ENCODE measurements around the gene ZNF124. TPM values are rescaled to one million over a fixed set of nuclear protein-coding genes. Genes with fewer than 3 reads are reported as not detected.
"Not testable (repeated sequence)": the region's sequence is repeated elsewhere in the genome, so short reads cannot be mapped to it uniquely, and the experiment has no call there.

The ZNF124 gene
- polyA plus RNA-seq, 1 of the 3 experiments (the other 2 are of a cell fraction) = 2.7 TPM

- H3K79me2 ChIP-seq (ENCODE audit: insufficient read depth); H3K9ac ChIP-seq; DNase-seq; H3K9me3 ChIP-seq; H4K20me1 ChIP-seq (ENCODE audit: insufficient read depth); POLR2A ChIA-PET; H3K27me3 ChIP-seq (ENCODE audit: insufficient read depth); H3K4me1 ChIP-seq (ENCODE audit: control insufficient read depth in 1 of 2, insufficient read depth in 2 of 2, low read depth in 1 of 2, low read length in 1 of 2); H3K36me3 ChIP-seq (replicated peaks in 1 of 2; ENCODE audit: control insufficient read depth in 1 of 2, insufficient read depth in 2 of 2, low read length in 1 of 2); CTCF ChIA-PET; H3K9me2 ChIP-seq; H3K4me3 ChIP-seq (ENCODE audit: low read depth in 2 of 2, low read length in 1 of 2); H2AFZ ChIP-seq (ENCODE audit: low read depth); H3F3A ChIP-seq (replicated peaks; ENCODE audit: insufficient read depth); H3K27ac ChIP-seq (ENCODE audit: low read depth in 2 of 2, low read length in 1 of 2); H3K4me2 ChIP-seq: not testable (repeated sequence)
- no CpG with 5 or more reads among the region's 46 CpGs for WGBS (ENCODE audit: low lambda C conversion rate)
Observed at GRCh38 chr1:247126601-247127000, 45.2 kb downstream of the ZNF124 start.

DNA sequence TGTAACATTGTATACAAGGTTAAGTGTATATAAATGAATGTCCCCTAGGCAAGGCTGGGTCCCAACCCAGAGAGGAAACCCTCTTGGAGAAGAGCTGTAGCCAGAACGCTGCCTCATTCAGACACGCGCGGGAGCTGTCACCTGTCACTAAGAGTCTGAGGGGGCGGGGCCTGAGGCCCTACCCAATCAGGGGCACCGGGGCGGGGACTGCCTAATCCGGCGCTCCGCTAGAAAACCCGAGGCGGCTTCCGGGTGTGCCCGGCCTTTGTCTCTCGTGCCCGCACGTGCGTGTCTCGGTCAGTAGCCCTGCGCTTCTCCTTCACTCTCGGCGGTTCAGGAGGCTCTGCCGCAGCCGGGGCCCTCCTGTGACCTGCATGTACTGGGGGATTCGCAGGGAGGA, 45.7 kb downstream of the ZNF124 start:
- POLR2A ChIA-PET; H3K27ac ChIP-seq (ENCODE audit: low read depth in 2 of 2, low read length in 1 of 2); H2AFZ ChIP-seq (ENCODE audit: low read depth); H3K36me3 ChIP-seq (replicated peaks in 1 of 2; ENCODE audit: control insufficient read depth in 1 of 2, insufficient read depth in 2 of 2, low read length in 1 of 2); H3K9me2 ChIP-seq; DNase-seq; H3F3A ChIP-seq (replicated peaks; ENCODE audit: insufficient read depth); H3K9ac ChIP-seq; H3K4me3 ChIP-seq (ENCODE audit: low read depth in 2 of 2, low read length in 1 of 2); H3K4me2 ChIP-seq; H3K9me3 ChIP-seq; H4K20me1 ChIP-seq (ENCODE audit: insufficient read depth); H3K4me1 ChIP-seq (ENCODE audit: control insufficient read depth in 1 of 2, insufficient read depth in 2 of 2, low read depth in 1 of 2, low read length in 1 of 2); CTCF ChIA-PET; H3K79me2 ChIP-seq (ENCODE audit: insufficient read depth); H3K27me3 ChIP-seq (ENCODE audit: insufficient read depth): not testable (repeated sequence)
- WGBS (ENCODE audit: low lambda C conversion rate) = no CpG with 5 or more reads among the region's 25 CpGs

DNA sequence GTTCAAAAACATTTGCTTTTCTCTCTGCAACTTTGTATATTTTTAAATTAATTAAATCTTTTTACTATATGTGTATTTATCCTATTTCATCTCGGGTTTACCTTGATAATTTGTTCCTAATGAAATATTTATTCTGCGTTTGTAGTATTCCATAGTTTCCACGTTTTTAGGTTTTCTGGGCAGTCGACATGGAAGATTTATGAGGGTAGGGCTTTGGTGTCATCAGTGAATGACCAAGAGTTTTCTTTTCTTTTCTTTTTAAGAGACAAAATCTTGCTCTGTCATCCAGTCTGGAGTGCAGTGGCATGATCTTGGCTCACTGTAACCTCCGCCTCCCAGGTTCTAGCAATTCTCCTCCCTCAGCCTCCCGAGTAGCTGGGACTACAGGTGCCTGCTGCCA, 50.4 kb downstream of the ZNF124 start:
- no peaks in the 10 kb centered on the region for H3K79me2 ChIP-seq (ENCODE audit: insufficient read depth)
- H3K4me3 ChIP-seq (ENCODE audit: low read depth in 2 of 2, low read length in 1 of 2) = no peak overlapping the region
- no peaks in the 10 kb centered on the region for H3F3A ChIP-seq (replicated peaks; ENCODE audit: insufficient read depth)
- H3K27me3 ChIP-seq (ENCODE audit: insufficient read depth) = no peaks in the 10 kb centered on the region
- H3K9ac ChIP-seq = no peak overlapping the region
- H4K20me1 ChIP-seq (ENCODE audit: insufficient read depth) = no peaks in the 10 kb centered on the region
- no peaks in the 10 kb centered on the region for H3K4me1 ChIP-seq (ENCODE audit: control insufficient read depth in 1 of 2, insufficient read depth in 2 of 2, low read depth in 1 of 2, low read length in 1 of 2)
- WGBS (ENCODE audit: low lambda C conversion rate) = 20% methylated on average over 6 of the region's 6 CpGs
- DNase-seq = no peak
- H3K36me3 ChIP-seq (replicated peaks in 1 of 2; ENCODE audit: control insufficient read depth in 1 of 2, insufficient read depth in 2 of 2, low read length in 1 of 2) = no peaks in the 10 kb centered on the region
- H3K9me3 ChIP-seq = no peaks in the 10 kb centered on the region
- H3K9me2 ChIP-seq = no peaks in the 10 kb centered on the region
- TF ChIP-seq ELF1 (IDR thresholded peaks at IDR 0.05) = no peak
- no peak for TF ChIP-seq NRF1 (IDR thresholded peaks at IDR 0.05; ENCODE audit: low read depth, low read length)
- no peak for TF ChIP-seq TAF1 (IDR thresholded peaks at IDR 0.05; ENCODE audit: borderline replicate concordance, low read depth, low read length)
- TF ChIP-seq, protein P1, sequence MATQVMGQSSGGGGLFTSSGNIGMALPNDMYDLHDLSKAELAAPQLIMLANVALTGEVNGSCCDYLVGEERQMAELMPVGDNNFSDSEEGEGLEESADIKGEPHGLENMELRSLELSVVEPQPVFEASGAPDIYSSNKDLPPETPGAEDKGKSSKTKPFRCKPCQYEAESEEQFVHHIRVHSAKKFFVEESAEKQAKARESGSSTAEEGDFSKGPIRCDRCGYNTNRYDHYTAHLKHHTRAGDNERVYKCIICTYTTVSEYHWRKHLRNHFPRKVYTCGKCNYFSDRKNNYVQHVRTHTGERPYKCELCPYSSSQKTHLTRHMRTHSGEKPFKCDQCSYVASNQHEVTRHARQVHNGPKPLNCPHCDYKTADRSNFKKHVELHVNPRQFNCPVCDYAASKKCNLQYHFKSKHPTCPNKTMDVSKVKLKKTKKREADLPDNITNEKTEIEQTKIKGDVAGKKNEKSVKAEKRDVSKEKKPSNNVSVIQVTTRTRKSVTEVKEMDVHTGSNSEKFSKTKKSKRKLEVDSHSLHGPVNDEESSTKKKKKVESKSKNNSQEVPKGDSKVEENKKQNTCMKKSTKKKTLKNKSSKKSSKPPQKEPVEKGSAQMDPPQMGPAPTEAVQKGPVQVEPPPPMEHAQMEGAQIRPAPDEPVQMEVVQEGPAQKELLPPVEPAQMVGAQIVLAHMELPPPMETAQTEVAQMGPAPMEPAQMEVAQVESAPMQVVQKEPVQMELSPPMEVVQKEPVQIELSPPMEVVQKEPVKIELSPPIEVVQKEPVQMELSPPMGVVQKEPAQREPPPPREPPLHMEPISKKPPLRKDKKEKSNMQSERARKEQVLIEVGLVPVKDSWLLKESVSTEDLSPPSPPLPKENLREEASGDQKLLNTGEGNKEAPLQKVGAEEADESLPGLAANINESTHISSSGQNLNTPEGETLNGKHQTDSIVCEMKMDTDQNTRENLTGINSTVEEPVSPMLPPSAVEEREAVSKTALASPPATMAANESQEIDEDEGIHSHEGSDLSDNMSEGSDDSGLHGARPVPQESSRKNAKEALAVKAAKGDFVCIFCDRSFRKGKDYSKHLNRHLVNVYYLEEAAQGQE (IDR thresholded peaks at IDR 0.05; ENCODE audit: low read depth, low read length) = no peak
- no peak for TF ChIP-seq TEAD4 (IDR thresholded peaks at IDR 0.05; ENCODE audit: borderline replicate concordance, insufficient read depth)
- no peak for TF ChIP-seq NFIC (IDR thresholded peaks at IDR 0.05; ENCODE audit: borderline replicate concordance)
- TF ChIP-seq, protein P2, sequence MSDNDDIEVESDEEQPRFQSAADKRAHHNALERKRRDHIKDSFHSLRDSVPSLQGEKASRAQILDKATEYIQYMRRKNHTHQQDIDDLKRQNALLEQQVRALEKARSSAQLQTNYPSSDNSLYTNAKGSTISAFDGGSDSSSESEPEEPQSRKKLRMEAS (IDR thresholded peaks at IDR 0.05; ENCODE audit: low read depth) = no peak
- TF ChIP-seq, protein P3, sequence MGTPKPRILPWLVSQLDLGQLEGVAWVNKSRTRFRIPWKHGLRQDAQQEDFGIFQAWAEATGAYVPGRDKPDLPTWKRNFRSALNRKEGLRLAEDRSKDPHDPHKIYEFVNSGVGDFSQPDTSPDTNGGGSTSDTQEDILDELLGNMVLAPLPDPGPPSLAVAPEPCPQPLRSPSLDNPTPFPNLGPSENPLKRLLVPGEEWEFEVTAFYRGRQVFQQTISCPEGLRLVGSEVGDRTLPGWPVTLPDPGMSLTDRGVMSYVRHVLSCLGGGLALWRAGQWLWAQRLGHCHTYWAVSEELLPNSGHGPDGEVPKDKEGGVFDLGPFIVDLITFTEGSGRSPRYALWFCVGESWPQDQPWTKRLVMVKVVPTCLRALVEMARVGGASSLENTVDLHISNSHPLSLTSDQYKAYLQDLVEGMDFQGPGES (IDR thresholded peaks at IDR 0.05; ENCODE audit: low read depth, low read length) = no peak
- no peak for TF ChIP-seq SIN3A (IDR thresholded peaks at IDR 0.05; ENCODE audit: borderline replicate concordance, low read depth, low read length)
- no peak for TF ChIP-seq FOXM1 (IDR thresholded peaks at IDR 0.05; ENCODE audit: low read depth)
- TF ChIP-seq USF1 (IDR thresholded peaks at IDR 0.05; ENCODE audit: borderline replicate concordance, low read depth) = no peak
- TF ChIP-seq SMC3 (IDR thresholded peaks at IDR 0.05; ENCODE audit: low read depth, low read length) = no peak
- H3K27ac ChIP-seq (ENCODE audit: low read depth in 2 of 2, low read length in 1 of 2) = no peak overlapping the region
- H3K4me2 ChIP-seq = no peak overlapping the region
- H2AFZ ChIP-seq (ENCODE audit: low read depth) = no peak overlapping the region
- ChIA-PET POLR2A (no interaction called here), CTCF (no interaction called here)

GRCh38 chr1:247120408-247120668, 51.5 kb downstream of the ZNF124 start:
- H3K27me3 ChIP-seq (ENCODE audit: insufficient read depth); H3K4me3 ChIP-seq (ENCODE audit: low read depth in 2 of 2, low read length in 1 of 2); DNase-seq; H3K36me3 ChIP-seq (replicated peaks in 1 of 2; ENCODE audit: control insufficient read depth in 1 of 2, insufficient read depth in 2 of 2, low read length in 1 of 2); H3K9me3 ChIP-seq; H4K20me1 ChIP-seq (ENCODE audit: insufficient read depth); H3K9me2 ChIP-seq; H3K27ac ChIP-seq (ENCODE audit: low read depth in 2 of 2, low read length in 1 of 2); CTCF ChIA-PET; H3K4me2 ChIP-seq; H2AFZ ChIP-seq (ENCODE audit: low read depth); H3K79me2 ChIP-seq (ENCODE audit: insufficient read depth); H3K9ac ChIP-seq; POLR2A ChIA-PET; H3F3A ChIP-seq (replicated peaks; ENCODE audit: insufficient read depth); H3K4me1 ChIP-seq (ENCODE audit: control insufficient read depth in 1 of 2, insufficient read depth in 2 of 2, low read depth in 1 of 2, low read length in 1 of 2): not testable (repeated sequence)
- WGBS (ENCODE audit: low lambda C conversion rate) = 69% methylated on average over 3 of the region's 4 CpGs

Data from SK-N-SH (cell line).